GM21447 (cell line): Measurements from ENCODE around the gene NLRP1.
"Not testable (repeated sequence)": the region's sequence is repeated elsewhere in the genome, so short reads cannot be mapped to it uniquely, and the experiment has no call there.

ENCODE experiments used
- ATAC-seq: cut with Tn5 transposase; IDR thresholded peaks from one replicate; pipeline ENCODE4 v1.9.1; 2021; ENCODE audit not compliant: unreplicated experiment

NLRP1 gene

DNA sequence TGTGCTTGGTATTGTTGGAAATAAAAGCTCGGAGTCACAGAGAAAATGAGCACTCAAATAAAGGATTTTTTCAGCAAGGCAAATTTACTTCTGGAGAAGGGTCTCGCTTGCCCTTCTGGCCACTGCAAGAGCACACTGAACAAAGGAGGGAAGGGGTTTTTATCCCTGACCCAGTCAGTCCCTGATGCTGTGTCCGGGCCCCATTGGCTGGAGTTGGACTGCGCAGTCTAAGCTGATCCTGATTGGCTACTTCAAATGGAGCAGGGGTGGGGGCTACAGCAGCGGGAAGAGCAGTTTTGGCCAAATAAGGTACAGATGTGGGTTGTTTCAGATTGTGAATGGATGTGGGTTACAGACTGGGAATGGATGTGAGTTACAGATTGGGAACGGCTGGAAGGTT, 4.3 kb upstream of the NLRP1 start:
- no peak for ATAC-seq

DNA sequence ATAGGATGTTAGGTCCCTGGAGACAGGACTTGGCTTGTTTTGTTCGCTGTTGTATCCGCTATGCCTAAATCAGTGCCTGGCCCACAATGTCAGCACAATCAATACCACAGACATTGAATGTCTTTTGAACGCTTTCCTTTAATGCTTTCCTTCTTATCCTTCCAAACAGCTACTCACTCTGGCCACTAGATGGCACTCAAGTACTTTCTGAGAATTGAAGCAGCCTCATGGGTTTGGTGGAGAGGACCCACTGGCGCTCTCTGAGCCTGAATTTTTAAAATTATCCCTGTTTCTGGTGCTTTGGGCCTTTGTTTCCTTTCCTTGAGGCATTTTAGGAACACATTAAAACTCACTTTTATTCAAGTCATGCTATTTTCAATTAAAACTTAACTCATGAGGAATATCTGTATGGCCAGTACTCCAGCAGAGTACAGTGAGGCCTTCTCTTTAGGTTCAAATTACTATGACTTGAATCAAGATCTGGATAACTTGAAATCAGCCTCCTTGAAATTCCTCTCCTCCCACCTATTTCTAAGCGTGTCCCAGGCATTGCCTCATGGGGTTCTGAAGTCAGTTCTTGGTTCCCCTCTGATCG, 3.2 kb upstream of the NLRP1 start:
- no peak for ATAC-seq

DNA sequence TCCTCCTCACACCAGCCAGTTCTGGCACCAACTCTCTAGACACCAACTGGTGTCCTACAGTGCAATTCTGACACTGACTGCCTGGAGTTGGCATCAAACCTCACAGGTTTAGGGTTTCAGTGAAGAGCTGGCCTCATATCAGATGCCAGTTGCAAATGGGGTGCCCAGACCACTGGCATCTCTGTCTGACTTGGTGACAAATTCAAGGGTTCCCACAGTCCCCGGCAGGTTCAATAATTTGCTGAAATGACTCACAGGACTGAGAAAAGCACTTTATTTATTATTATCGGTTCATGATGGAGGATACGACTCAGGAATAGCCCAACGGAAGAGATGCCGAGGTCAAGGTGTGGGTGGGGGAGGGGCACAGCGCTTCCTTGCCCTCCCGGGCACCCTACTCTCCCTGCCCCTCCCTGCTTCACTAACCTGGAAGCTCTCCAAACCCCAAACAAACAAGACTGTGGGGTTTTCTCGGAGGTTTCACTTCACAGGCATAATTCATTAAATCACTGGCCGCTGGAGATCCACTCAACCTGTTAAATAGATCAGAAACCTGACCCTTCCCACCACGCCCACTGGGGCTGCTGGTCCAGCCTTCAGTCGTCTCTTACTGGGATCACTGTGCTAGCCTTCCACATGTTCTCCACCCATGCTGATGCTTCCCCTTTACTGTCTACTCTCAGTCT, 1.7 kb upstream of the NLRP1 start:
- ATAC-seq = no peak

GRCh38 chr17:5585287-5585794, 1.0 kb upstream of the NLRP1 start:
- no peak for ATAC-seq

- ATAC-seq = no peak
Observed at GRCh38 chr17:5583426-5584382, 605 bp downstream of the NLRP1 start.

DNA sequence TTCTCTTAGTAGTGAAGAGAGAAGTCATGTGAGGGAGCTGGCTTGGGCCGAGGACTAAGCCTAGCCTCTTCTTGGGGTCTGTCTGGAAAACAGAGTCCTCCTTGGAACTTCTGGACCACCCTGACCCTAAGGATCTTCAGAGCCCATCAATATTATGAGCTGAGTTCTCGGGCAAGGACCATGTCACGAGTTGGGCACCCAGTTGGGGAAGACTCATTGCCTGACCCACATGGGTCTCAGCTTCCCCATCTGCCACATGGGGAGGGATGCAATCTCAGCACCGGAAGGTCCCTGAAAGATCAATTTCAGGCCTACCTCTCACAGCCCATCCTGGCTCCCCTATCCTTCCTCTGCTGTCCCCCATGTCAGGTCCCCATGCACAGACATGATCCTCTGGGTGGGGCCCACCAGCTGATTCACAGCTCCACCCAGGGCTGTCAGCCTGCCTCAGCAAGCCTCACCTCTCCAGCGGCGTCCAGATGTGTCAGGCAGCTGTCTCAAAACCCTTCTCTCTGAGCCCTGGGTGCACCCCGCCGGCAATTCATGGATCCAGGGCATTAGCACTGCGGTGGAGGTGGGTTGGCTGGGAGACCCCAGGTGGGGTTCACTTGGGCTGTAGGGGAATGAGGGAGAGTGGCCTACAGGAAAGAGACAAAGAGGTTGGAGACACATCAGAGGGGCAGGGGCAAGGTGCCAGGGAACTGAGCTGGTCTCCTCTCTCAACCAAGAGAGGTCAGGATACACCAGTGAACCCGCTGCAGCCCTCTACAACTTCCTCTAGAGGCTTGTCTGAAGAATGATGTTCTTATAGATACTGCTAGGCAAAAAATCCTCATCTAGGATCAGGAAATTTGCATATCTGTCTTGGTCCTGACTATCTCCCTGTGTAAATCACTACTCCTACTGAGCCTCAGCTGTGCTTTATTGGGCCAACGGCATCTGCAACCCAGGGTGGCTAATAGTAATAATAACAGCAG, 1.8 kb downstream of the NLRP1 start:
- no peak for ATAC-seq

DNA sequence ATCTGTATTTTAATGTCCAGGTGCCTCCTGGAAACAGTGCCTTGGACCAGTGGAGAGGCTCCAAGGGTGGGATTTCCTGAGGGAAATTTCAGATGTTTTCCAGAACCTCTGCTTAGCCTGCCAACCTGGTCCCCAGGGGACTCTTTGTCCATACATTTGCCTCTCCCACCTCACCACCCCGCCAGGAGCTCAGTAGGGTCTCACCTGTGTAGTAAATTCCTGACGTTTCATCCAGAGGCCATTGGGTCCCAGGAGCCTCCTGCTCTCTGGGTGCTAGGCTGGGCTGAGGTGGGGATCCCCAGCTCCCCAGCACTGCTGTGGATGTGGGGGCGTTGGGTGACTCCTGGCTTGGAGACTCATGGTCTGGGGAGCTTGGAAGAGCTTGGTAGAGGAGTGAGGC, 2.7 kb downstream of the NLRP1 start:
- no peak for ATAC-seq

DNA sequence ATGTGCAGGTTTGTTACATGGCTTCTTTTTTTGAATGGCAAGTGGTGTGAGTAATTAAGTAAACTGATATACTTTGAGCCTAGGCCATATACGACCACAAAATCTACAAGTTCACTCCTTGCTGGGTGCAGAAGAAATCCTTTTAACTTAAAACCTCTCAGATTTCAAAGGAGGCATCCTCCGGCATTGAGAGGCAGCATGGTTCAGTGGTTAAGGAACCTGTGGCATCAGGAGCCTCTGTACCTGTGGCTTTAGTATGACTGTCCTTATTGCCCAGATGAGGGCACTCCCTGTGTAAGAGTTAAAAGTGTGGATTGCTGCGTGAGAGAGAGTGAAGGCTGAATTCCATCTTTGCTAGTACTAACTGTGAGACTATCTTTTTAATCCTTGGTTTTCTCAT, 3.3 kb downstream of the NLRP1 start:
- no peak for ATAC-seq

- ATAC-seq = no peak
Observed at GRCh38 chr17:5580367-5580766, 3.9 kb downstream of the NLRP1 start.

DNA sequence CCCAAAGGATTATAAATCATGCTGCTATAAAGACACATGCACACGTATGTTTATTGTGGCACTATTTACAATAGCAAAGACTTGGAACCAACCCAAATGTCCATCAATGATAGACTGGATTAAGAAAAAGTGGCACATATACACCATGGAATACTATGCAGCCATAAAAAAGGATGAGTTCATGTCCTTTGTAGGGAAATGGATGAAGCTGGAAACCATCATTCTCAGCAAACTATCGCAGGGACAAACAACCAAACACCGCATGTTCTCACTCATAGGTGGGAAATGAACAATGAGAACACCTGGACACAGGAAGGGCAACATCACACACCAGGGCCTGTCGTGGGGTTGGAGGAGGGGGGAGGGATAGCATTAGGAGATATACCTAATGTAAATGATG, 5.5 kb downstream of the NLRP1 start:
- ATAC-seq = not testable (repeated sequence)

DNA sequence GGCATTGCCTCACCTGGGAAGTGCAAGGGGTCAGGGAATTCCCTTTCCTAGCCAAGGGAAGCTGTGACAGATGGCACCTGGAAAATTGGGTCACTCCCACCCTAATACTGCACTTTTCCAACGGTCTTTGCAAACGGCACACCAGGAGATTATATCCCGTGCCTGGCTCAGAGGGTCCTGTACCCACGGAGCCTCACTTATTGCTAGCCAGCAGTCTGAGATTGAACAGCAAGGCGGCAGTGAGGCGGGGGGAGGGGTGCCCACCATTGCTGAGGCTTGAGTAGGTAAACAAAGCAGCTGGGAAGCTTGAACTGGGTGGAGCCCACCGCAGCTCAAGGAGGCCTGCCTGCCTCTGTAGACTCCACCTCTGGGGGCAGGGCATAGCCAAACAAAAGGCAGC, 11.3 kb downstream of the NLRP1 start:
- ATAC-seq = not testable (repeated sequence)

DNA sequence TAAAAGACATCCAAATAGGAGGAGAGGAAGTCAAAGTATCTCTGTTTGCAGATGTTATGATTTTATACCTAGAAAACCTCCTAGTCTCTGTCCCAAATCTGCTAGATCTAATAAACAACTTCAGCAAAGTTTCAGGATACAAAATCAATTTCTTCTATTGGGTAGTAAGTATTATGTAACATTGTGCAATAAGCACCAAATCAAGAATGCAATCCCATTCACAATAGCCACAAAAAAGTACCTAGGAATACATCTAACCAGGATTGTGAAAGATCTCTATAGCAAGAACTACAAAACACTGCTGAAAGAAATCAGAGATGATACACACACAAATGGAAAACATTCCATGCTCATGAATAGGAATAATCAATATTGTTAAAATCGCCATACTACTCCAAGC, 13.0 kb downstream of the NLRP1 start:
- no peak for ATAC-seq

DNA sequence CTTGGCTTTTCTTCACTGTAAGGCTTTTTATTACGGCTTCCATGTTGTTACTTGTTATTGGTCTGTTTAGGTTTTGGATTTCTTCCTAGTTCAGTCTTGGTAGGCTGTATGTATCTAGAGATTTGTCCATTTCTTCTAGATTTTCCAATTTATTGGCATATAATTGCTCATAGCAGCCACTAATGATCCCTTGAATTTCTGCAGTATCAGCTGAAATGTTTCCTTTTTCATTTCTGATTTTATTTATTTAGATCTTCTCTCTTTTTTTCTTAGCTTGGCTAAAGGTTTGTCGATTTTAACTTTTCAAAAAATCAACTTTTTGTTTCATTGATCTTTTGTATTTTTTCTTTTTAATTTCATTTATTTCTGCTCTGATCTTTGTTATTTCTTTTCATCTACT, 18.5 kb downstream of the NLRP1 start:
- ATAC-seq = no peak

- no peak for ATAC-seq
Observed at GRCh38 chr17:5563456-5563855, 20.9 kb downstream of the NLRP1 start.

DNA sequence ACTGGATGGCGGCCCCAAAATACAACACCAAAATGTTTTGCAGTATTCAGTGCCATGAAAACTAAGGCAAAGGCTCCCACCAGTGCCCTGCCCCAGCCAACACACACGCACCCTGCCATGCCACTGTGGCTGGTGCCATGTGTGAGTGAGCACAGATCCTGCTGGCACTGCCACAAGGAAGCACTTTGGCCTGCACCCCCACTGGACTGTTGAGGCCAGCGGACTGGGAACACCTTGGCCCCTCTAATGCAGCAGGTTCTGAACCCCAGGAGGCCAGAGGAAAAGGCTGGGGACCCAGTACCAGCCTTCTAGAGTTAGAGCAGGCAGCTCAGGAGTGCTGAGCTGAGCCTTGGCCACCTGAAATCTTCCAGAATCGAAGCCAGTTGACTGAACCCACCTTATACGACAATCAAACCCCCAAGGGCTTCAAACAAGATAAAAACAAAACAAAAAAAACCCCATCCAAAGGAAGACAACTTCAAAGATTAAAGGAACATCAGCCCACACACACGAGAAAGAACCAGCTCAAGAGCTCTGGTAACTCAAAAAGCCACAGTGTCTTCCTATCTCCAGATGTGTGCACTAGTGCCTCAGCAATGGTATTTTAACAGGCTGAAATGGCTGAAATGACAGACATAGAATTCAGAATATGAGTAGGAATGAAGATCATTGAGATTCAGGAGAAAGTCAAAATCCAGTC, 21.5 kb downstream of the NLRP1 start:
- ATAC-seq = no peak

- ATAC-seq = no peak
Observed at GRCh38 chr17:5561736-5562571, 22.4 kb downstream of the NLRP1 start.

DNA sequence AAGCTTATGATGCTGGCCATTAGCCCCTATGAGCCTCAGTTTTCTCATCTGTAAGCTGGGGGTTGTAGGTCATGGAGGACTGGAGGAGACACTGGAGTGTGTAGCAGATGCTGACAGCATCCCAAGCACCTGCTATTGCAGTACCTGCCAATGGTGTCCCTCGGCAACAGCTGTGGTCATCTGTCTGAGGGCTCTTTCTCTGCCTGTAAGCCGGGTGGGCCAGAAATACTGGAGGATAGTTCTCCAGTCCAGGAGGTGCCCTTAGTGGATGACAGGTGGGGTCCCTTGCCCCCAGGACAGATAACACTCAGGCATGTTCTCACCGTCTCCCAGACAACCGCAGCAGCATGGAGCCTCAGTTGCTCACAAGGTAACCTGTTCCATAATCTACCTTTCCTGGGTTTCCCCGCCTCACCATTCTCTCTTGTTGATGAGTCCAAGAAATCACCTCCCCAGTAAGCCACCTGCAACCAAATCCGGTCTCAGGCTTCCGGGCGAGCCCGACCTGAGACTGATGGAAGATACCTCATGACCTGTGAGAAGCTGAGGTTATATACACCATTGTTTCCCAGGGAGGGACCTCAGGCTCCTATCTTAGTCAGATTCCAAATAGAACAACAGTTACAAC, 23.8 kb downstream of the NLRP1 start:
- ATAC-seq = no peak
